Kidney epithelial cell (primary cell): ENCODE measurements around the gene BMP5. TPM values are rescaled to one million over a fixed set of nuclear protein-coding genes. Genes with fewer than 3 reads are reported as not detected.

Experiments used
- DNase-seq: peaks from one replicate; pipeline ENCODE4 v3.0.0-alpha.2; 2010; ENCODE audit warnings: low read depth
- H3K27me3 ChIP-seq: 2 replicates; pipeline ENCODE4 v1.6.0; 2011; ENCODE audit warnings: low read length; ENCODE audit not compliant: control insufficient read depth, insufficient read depth
- H3K36me3 ChIP-seq: 2 replicates; pipeline ENCODE4 v1.5.1; 2011; ENCODE audit warnings: low read length; ENCODE audit not compliant: control insufficient read depth, insufficient read depth
- H3K4me3 ChIP-seq: 2 replicates; pipeline ENCODE4 v1.5.1; 2011; ENCODE audit warnings: low read depth, mild to moderate bottlenecking, control low read depth, low read length
- total RNA-seq: library from RNA; depleted of rRNA; stranded (reverse); fragments of >200 nt; gene quantifications from 2 replicates; pipeline ENCODE4 v1.2.3, GENCODE V29; 2015
- TF ChIP-seq, protein P1 (sequence below): IDR thresholded peaks from 2 replicates; pipeline ENCODE4 v1.5.1; 2011; ENCODE audit warnings: mild to moderate bottlenecking, moderate library complexity, low read length, control low read depth, inconsistent platforms; ENCODE audit not compliant: insufficient read depth, poor library complexity, severe bottlenecking

Gene BMP5
- total RNA-seq, 1 donor from 2014 or later, result not detected

DNA sequence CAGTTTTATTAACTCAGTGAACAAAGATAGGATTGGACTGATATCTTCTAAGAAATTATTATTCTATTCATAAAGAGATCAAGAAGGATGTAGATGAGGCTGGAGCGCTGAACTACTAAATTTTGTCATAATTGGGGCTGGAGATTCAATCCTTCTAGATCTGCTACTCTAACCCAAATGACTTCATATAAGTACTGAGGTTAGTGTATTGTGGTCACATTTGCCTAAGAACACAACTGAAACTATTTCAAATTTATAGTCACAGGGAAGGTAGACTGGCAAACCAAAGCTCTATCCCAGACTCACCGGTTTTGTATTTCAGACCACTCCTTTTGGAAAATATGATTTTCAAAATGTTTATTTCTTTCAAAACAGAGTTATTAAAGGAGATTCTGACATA lies 96.7 kb downstream of the BMP5 start:
- no peak for DNase-seq
- Histone ChIP-seq H3K36me3 (no peaks in the 10 kb centered on the region), H3K27me3 (no peaks in the 10 kb centered on the region), H3K4me3 (no peak overlapping the region)
- TF ChIP-seq, protein P1, sequence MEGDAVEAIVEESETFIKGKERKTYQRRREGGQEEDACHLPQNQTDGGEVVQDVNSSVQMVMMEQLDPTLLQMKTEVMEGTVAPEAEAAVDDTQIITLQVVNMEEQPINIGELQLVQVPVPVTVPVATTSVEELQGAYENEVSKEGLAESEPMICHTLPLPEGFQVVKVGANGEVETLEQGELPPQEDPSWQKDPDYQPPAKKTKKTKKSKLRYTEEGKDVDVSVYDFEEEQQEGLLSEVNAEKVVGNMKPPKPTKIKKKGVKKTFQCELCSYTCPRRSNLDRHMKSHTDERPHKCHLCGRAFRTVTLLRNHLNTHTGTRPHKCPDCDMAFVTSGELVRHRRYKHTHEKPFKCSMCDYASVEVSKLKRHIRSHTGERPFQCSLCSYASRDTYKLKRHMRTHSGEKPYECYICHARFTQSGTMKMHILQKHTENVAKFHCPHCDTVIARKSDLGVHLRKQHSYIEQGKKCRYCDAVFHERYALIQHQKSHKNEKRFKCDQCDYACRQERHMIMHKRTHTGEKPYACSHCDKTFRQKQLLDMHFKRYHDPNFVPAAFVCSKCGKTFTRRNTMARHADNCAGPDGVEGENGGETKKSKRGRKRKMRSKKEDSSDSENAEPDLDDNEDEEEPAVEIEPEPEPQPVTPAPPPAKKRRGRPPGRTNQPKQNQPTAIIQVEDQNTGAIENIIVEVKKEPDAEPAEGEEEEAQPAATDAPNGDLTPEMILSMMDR, result no peak

DNA sequence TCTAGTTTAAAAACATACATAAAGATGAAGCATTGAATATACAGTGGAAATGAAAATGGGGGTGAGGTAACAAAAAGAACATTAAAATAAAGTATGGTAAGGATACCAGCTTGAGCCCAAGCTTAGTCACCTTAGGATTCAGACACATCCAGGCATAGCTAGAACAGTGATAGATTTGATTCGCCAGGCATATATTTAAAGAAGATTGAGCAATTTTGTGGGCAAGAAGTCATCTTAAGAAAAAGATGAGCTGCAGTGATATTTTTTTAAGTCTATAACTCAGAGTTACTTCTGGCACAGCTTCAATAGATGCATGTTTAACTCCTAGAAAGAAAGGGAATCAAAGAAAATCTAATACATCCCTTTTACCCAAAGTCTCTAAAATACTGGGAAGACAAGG lies 97.9 kb downstream of the BMP5 start:
- TF ChIP-seq, protein P1, result no peak

DNA sequence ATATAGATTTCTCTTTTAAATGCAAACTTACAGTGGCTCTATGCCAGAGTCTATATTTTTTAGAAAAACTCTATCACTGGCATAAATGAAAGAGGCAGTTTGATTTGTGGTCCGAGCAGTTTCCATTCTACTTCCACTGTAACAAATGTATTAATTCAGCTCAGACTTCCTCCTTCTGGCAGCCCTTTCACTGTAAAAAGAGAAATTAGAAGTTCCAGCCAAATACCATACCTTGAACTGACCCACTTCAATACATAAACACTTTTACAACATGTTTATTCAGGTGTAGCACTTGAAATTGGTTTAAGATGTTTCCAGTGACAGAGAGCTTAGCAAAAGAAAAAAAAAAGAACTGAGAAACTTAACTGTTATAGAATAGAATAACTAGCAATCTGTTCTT lies 99.3 kb downstream of the BMP5 start:
- Histone ChIP-seq H3K36me3 (no peaks in the 10 kb centered on the region), H3K4me3 (no peak overlapping the region), H3K27me3 (no peaks in the 10 kb centered on the region)
- TF ChIP-seq, protein P1, result no peak
- DNase-seq, result no peak

More for the DNA sequence above, 97.9 kb downstream of the BMP5 start:
- no peak overlapping the region for H3K4me3 ChIP-seq
- H3K36me3 ChIP-seq, result no peaks in the 10 kb centered on the region
- H3K27me3 ChIP-seq, result no peaks in the 10 kb centered on the region
- DNase-seq, result no peak

DNA sequence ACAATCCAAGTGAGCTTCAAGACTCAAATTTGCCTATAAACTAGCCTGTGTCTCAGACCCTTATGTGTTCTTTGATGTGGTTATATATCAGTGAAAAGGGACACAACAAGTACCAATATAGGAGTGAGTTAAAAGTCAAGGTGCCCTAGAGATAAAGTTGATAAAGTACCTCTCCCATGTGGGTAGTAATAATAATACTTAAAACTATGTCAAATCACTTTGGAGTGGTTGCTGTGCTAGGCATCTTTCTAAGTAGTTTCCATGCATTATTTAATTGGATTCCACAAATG lies 100.4 kb downstream of the BMP5 start:
- TF ChIP-seq, protein P1, result no peak
- H3K4me3 ChIP-seq, result no peak overlapping the region
- no peaks in the 10 kb centered on the region for H3K36me3 ChIP-seq
- no peaks in the 10 kb centered on the region for H3K27me3 ChIP-seq
- no peak for DNase-seq

DNA sequence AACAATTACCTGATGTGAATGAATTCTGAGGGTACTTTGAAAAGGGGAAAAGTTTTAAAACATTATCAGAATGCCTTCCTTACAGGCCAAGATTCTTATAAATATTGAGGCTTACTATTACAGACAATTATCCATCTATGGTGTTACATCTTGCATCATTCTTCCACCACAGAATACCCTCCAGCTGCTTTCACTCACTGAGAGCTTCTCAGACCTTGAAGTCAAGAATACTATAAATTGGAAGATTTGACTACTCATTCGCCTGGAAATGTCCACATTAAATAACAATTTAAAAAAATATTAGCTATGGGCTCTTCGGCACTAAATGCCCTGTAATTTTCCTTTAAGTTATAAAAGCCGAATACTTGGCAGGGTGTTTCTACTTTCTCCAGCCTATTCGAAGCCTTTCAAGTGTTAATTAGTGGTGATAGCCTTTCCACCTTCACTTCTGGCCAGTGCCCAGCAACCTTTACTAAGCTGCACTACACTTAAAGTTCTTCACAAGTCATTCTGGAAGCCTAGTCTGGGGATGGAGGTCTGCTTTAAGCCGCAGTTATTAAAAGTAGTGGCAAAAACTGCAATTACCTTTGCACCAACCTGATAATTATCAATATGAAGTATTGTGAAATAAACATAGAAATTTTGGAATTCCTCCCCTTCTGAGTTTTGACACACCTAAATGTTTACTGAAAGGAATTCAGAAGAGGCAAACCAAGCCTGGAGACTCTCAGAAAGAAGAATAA lies 100.9 kb downstream of the BMP5 start:
- DNase-seq, result no peak
- TF ChIP-seq, protein P1, result no peak
- no peaks in the 10 kb centered on the region for H3K36me3 ChIP-seq
- H3K27me3 ChIP-seq, result no peaks in the 10 kb centered on the region
- no peak overlapping the region for H3K4me3 ChIP-seq

DNA sequence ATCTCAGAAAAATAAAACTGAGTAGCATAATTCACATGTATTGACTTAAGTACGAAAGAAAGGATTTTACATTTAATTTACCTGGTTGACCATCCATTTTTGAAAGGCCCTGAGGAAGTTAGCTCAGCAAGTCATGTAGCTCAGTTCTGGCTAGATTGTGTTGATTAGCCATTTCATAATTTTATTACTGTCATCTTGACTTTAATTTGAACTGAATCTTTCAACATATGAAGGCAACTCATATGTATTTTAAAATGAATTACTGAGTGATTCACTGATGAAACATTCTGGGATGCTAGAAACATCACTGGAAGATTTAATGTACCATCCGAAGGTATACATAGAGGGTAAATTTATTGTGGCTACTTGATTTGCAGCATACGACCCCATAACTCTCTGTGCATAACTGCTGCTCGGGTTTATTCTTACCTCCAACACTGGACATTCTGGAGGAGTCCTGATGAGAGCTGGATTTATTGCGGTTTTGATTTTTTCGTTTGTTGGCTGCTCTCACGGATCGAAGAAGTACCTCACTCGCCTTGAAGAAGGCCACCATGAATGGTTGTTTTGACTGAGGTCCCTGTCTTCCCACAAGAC lies 101.7 kb downstream of the BMP5 start:
- Histone ChIP-seq H3K4me3 (no peak overlapping the region), H3K27me3 (no peaks in the 10 kb centered on the region), H3K36me3 (no peaks in the 10 kb centered on the region)
- TF ChIP-seq, protein P1, result no peak
- DNase-seq, result no peak
